A673 (cell line): ENCODE results near the gene TMEM30B.

Experiments used
- EZH2 ChIP-seq: fragments of 200-600 bp; sonication (generic); IDR thresholded peaks from 2 replicates; pipeline ENCODE4 v1.6.1; 2017; ENCODE audit warnings: borderline replicate concordance, low read depth, mild to moderate bottlenecking, mixed read lengths, antibody characterized with exemption, low read length; ENCODE audit not compliant: poor library complexity, severe bottlenecking
- TF ChIP-seq, protein P1 (sequence below): fragments of 300-800, 200-600 bp; sonication (generic); conservative IDR thresholded peaks from 2 replicates; pipeline ENCODE4 v1.5.1; 2017; ENCODE audit warnings: low read depth, mild to moderate bottlenecking, antibody characterized with exemption, low read length, moderate library complexity, mixed read lengths

DNA sequence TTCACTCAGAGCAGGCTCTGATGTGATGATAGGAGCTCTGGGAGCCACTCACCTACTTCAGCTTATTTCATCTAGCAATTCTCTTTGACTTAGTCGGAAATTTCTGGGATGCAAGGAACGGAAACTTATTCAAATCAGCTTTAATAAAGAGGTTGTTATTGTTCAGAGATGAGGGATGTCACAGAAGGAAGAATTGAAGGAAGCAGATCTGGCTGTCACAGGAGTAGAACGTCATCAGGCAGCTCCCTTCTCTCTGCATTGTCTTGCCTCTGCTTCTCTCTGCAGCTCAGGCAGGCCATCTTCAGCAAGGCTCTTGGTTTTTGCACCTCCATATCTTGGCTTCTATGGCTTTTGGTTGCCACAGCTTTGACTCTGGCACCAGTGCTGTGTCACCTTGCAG, 7.6 kb upstream of the TMEM30B start:
- TF ChIP-seq, protein P1, sequence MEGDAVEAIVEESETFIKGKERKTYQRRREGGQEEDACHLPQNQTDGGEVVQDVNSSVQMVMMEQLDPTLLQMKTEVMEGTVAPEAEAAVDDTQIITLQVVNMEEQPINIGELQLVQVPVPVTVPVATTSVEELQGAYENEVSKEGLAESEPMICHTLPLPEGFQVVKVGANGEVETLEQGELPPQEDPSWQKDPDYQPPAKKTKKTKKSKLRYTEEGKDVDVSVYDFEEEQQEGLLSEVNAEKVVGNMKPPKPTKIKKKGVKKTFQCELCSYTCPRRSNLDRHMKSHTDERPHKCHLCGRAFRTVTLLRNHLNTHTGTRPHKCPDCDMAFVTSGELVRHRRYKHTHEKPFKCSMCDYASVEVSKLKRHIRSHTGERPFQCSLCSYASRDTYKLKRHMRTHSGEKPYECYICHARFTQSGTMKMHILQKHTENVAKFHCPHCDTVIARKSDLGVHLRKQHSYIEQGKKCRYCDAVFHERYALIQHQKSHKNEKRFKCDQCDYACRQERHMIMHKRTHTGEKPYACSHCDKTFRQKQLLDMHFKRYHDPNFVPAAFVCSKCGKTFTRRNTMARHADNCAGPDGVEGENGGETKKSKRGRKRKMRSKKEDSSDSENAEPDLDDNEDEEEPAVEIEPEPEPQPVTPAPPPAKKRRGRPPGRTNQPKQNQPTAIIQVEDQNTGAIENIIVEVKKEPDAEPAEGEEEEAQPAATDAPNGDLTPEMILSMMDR: no peak
- TF ChIP-seq EZH2: no peak
